ENCODE measurements around the gene HERPUD2.
"Not testable (repeated sequence)": the region's sequence is repeated elsewhere in the genome, so short reads cannot be mapped to it uniquely, and the experiment has no call there.

Gene HERPUD2

DNA sequence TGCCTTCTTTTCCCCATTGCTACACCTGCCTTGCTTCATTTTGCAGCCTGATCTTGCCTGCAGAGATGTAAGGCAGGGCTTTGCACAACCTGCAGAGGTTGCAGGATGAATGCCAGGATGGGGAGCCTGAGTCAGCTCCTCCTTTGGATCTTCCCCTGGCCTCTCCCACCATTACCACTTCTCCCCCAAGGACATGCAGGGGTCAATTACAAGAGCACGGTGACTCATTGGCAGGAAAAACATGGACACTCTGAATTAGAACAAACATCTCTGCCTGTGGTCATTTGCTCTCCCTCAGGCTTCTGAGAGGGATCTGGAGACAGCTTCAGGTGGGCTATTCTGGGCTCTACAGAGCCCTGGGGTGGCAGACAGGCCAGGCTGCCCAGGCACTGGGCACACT, 89.2 kb downstream of the HERPUD2 start:
- DNase-seq (ENCODE audit: low spot score): no peak

DNA sequence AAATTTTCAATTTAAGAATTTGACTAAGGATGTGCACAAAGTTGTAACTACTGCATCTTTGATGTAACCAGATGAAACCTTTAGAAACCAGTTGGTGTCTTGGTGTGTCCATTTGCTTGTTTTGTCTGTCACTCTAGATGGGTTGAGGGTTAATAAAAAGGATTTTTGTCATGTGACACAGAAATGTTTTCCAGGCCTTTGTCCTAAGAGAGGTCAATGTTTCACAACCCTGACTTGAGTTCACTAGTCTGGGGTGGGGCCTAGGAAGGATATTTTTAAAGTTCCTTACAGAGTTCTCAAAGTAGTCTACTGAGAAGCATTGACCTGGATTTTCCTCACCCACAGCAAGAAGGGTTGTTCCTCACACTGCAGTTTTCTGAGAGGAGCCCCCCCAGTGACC, 90.3 kb downstream of the HERPUD2 start:
- no peak for DNase-seq (ENCODE audit: low spot score)

DNA sequence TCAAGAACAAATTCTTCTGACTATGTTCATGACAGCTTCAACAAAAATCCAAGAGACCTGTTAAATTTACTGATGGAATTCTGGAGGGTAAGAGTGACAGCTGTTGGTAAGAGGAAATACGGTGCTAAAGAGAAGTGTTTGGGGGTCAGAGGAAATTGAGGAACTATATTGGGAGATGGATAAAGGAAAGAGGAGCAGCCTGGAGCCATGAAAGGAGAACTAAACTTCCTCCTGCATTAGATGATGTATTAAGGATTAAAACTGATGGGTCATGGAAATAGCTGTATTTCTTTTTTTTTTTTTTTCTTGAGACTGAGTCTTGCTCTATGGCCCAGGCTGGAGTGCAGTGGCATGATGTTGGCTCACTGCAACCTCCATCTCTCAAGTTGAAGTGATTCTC, 95.3 kb downstream of the HERPUD2 start:
- no peak for DNase-seq (ENCODE audit: low spot score)

DNA sequence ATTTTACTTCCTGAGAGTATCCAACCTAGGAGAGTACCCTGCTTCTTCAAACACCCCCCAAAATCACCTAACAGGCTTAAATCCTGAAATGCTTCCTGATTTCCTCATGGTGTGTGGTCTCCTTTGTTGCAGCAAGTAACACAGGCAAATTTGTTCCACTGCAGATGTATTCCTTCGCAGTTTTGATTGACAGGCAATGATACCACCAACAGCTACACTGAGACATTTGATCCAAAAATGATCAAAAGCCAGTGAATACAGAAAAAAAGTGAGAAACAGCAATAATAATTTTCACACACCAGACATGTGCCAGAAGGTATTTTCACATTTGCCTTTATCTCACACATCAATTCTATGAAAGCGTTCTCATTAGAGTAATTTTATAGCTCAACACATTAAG, 95.9 kb downstream of the HERPUD2 start:
- DNase-seq (ENCODE audit: low spot score): no peak

DNA sequence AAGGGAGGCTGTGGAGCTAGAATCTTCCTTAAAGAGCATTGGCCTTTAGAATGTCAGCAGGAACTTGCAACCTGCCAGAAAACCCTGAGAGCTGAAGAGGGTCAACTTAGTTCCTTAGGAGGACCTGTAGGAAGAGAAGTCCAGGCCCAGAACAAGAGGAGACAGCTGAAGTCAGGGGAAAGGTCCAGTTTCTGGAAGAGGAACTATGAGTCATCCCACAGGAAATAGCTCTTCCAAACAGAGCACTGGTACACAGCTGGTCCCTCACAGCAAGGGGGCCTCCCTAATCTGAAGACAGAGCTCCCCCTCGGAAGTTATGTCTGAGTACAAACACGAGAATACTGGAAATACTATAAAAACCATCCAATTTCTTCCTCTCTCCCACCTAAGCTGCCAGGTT, 98.9 kb downstream of the HERPUD2 start:
- no peak for DNase-seq (ENCODE audit: low spot score)

DNA sequence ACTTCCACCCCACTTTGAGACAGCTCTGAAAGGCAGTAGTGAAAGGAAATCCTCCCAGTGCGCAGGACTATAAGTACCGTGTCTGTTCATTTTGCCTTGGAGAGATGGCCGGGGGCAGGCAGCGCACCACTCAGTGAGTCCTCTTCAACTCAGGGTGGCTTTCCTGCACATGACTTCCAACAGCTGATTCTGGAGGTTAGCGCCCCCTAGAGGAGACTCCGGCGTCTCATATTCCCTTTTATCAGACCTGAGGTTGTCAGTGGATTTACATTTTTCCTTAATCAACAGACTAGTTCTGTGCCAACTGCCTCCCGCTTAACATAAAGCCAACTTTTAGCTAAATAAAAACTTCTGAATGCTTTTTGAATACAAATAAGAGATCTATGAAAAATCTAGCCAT, 101.0 kb downstream of the HERPUD2 start:
- DNase-seq (ENCODE audit: low spot score): no peak

DNA sequence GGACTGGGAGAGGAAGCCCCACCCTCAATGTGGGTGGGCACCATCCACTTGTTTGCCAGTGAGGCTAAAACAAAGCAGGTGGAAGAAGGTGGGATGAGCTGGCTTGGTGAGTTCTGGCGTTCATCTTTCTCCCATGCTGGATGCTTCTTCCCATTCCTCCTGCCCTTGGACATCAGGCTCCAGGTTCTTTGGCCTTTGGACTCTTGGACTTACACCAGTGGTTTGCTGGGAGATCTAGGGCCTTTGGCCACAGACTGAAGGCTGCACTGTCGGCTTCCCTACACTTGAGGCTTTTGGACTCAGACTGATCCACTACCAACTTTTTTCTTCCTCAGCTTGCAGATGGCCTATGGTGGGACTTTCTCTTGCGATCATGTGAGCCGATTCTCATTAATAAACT, 106.3 kb downstream of the HERPUD2 start:
- no peak for DNase-seq (ENCODE audit: low spot score)

DNA sequence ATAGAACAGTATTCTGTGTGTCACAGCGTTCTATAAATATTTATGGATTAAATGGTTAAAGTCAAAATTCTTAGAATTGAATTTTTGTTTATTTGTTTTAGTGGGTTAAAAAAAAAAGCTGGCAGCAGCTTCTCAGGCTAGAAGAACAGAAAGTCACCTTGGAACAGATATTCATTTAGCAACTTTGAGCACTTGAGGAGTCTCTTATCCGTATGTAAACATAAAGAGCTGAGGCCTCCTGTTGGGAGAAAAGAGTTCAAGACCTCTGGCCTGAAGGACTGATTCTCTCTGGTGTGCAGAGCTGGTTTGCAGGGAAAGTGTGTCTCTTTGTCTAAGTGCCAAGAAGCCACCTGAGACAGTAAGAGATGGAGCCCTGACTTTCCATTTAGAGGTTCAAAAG, 109.9 kb downstream of the HERPUD2 start:
- DNase-seq (ENCODE audit: low spot score): no peak

DNA sequence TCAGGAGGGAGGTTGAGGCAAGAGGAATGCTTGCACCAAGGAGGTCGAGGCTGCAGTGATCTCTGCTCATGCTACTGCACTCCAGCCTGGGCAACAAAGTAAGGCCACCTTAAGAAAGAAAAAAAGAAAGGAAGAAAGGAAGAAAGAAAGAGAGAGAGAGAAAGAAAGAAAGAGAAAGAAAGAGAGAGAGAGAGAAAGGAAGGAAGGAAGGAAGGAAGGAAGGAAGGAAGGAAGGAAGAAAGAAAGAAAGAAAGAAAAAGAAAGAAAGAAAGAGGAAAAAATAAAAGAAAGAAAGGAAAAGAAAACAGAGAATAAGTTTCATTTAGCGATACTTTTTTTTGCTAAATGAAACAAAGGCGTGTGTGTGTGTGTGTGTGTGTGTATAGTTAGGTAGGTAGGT, 110.4 kb downstream of the HERPUD2 start:
- not testable (repeated sequence) for DNase-seq (ENCODE audit: low spot score)
